ENCODE measurements around the gene MTFR1L.

Gene MTFR1L

DNA sequence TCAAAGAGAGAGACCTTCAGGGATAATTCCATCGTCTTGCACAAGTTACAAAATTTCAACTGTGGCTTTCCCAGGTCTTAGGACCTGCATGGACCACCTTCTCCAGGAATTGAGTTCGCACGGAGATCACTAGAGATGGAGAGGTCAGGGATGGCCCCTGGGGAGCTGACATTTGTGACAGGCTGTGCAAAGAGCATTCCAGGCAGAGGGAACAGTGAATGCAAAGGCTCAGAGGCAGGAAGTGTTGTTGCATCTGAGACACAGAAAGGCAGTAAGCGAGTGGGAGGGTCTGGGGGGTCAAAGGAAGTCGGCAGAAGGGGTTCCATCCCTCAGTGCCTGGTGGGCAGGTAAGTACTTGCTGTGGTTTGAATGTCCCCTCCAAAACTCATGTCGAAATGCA lies 29.3 kb upstream of the MTFR1L start:
- DNase-seq (ENCODE audit: low read depth in 2 of 2), result no peak

GRCh38 chr1:25792115-25792514 lies 27.6 kb upstream of the MTFR1L start:
- DNase-seq (ENCODE audit: low read depth in 2 of 2), result no peak

DNA sequence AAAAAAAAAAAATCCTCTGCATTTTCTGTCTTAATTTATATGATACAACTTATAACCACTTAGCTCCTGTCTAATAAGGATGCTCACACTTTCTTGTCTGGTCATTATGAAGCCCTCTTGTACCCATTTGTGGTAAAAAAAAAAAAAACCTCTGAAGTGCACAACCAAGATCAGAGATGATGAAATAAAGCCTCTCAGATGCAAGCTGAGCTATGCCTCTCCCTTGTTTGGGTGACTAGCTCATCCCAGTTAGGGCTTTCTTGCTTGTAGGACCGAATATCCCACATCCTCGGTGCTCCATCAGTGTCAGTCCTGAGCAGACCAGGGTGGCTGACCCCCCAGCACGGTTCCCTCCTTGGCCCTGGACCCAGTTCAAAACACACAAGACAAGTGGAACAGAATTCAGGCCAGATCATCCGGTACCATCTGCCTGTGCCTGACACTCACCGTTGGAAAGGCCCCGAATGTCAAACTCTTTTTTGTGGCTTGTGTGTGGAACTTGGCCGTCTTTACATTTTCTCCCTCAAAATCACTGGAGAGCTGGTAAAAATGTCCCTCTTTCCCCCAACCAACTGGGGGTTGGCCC lies 26.1 kb upstream of the MTFR1L start:
- DNase-seq (ENCODE audit: low read depth in 2 of 2), result no peak

DNA sequence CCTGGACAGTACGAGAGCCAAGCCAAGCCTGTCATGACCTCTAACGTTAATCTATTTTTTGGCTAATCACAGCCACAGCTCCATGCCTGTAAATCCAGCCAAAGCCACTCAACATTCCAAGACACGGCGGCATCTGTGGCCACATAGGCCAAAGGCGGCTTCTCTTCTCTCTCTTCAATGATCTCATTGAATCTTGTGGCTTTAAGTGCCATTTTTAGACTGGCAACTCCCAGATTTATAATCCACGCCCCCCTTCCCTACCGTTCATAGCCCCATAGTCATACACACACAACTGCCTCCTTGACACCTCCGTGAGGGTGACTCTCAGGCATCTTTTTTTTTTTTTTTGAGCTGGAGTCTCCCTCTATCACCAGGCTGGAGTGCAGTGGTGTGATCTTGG lies 25.4 kb upstream of the MTFR1L start:
- DNase-seq (ENCODE audit: low read depth in 2 of 2), result no peak

GRCh38 chr1:25795211-25795610 lies 24.5 kb upstream of the MTFR1L start:
- DNase-seq (ENCODE audit: low read depth in 2 of 2), result no peak

DNA sequence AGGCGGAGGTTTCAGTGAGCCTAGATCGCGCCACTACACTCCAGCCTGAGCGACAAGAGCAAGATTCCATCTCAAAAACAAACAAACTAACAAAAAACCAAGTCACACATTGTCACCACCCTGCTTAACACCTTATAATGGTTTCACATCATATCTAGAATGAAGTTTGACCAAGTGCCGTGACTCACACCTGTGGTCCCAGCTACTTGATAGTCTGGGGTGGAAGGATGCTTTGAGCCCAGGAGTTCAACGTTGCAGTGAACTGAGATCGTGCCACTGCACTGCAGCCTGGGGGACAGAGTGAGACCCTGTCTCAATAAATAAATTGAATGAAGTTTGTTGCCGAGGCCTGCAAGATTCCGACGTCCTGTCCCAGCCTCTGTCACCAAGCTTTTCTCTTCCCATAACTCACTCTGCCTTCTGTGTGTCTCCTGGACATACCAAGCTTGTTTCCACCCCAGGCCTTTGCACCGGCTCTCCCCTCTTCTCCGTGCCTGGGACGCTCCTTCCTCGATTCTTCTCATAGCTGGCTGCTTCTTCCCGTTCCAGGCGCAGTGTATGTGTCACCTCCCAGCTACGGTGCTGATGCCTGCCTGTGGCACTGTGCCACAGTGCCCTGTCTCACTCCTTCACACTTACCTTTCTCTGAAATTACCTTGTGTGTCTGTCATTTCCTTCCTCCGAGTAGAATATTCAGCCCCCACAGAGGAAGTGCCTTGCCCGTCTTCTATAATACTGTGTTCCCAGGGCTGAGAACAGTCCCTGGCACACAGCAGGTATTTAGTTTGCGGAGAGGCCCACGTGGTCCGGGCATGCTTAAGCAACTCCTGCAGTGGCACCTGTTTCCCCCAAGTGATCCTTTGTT lies 23.6 kb upstream of the MTFR1L start:
- DNase-seq (ENCODE audit: low read depth in 2 of 2), result peak in 1 of 2 donors; percentile 40

- DNase-seq (ENCODE audit: low read depth in 2 of 2), result peak; percentile 55 to 61
Measured at GRCh38 chr1:25796811-25797458, 22.8 kb upstream of the MTFR1L start.

DNA sequence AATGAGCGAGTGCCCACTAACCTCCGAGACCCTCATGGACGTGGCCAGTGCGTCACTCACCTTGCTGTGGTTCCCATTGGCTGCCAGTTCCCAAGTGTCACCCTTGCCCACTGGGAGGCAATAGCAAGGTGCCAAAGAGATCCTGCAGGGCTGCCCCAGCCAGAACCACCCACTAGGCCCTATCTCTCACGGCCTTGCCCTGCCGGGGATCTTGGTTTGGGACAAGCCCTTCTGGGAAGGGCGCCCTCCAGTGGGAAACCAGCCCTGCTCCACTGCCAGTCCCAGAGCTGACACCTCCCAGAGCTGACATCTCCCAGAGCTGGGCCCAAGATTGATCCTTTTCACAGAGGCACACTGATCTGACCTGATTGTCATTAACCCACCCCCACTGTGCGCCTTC lies 21.8 kb upstream of the MTFR1L start:
- DNase-seq (ENCODE audit: low read depth in 2 of 2), result peak in 1 of 2 donors; percentile 24

DNA sequence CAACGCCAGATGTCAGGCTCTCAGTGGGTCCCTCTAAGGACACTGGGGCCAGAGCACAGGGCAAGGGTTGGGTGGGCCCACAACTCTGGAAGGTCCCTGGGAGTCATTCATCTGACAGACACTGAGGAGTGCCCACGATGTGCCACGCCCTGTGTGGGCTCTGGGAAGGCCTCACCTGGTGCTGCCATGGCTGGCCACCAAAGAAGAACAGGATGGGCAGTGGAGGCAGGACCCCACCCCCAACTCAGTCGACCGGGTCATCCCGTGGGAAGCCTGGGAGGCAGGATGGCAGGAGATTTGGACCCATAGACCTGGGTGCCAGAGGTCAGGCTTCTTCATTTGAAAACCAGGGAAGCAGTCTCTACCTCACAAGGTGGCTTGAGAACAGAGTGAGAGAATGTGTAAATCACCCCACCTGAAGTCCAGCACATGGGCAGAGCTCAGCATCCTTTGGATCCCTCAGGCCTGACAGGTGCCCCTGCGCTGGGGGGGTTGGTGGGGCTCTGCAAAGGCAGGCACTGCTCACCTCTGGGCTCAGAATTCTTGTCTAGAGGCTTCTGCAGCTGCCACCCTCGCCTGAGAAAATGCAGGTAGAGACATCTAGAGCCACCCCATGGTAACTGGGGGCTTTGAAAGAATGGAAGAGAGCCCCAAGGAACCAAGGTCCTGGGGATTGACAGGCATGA lies 20.9 kb upstream of the MTFR1L start:
- DNase-seq (ENCODE audit: low read depth in 2 of 2), result no peak

DNA sequence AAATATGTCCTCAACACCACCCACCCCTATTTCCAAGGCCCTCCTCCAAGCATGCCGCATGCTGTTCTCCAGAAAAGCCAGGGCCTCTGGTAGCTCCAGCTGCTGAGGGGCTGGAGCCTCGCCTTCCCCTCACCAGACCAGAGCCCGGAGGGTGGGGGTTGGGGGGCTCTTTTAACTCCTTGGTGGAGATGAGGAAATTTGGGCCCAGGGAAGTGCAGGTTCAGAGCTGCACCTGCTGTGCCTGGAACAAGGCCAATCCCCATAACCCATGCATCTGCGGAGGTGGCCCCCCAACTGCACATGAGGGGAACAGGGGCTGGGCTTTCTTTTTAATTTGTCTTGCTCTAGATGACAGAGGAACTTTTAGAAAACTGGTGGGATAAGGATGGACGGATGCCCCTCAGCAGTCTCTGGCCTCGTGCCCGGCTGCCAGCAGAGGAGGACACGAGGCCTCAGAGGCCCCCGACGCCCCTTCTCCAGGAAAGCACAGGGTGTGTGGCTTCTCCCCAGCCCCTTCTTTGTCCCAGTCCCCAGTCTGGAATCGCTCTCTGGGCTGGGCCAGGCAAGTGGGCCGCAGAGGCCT lies 20.3 kb upstream of the MTFR1L start:
- no peak for DNase-seq (ENCODE audit: low read depth in 2 of 2)

GRCh38 chr1:25799935-25800702 lies 19.6 kb upstream of the MTFR1L start, which contains the start of gene SELENON:
Gene SELENON (plus strand): TSS chr1:25800193. CDS start chr1:25800231, 38 bp downstream.
- DNase-seq (ENCODE audit: low read depth in 2 of 2), result no peak

GRCh38 chr1:25800703-25801377 lies 18.9 kb upstream of the MTFR1L start:
- no peak for DNase-seq (ENCODE audit: low read depth in 2 of 2)

GRCh38 chr1:25802915-25803314 lies 16.8 kb upstream of the MTFR1L start:
- no peak for DNase-seq (ENCODE audit: low read depth in 2 of 2)

DNA sequence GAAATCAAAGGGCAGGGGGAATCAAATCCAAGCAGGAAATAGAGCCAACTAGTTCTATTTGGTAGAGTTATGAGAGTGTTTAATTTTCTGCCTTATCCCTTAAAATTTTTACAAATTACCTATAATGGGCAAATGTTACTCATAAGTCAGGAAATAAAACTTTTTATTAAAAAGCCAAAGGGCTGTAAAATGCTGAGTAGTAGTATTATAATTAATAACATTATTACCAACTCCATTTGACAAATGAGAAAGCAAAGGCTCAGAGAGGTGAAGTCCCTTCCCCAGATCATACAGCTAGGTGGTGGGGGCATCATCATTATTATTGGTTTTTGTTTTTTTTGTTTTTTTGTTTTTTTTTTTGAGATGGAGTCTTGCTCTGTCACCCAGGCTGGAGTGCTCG lies 16.4 kb upstream of the MTFR1L start:
- DNase-seq (ENCODE audit: low read depth in 2 of 2), result no peak

DNA sequence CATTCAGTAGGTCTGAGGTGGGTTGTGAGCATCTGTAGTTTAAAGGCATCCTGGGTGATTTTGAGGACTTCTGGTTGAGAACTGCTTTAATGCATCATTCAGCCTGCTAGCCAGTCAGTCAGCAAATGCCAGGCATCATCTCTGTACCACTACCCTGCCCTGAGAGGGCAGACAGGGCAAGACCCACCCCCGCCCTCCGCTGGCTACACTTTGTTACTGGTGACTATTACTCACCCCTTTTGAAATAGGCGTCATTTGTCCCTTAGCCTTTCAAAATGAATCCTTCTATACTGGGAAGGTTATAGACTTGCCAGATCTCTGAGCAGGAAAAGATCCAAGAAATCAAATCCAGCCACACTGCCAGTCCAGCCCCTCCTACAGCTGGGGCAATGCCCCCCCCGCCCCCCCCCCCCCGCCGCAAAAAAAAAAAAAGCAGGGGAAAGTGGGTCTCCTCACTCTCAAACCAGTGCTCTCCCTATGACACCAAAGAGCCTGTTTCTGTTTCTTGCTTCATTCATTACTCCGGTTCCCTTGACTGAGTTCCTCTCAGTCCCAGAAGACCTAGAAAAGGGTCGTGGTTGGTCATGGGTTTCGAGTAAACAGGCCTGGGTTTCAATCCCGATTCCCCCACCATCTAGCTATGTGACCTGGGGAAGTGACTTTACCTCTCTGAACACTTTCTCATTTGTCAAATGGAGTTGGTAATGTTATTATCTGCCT lies 15.3 kb upstream of the MTFR1L start:
- DNase-seq (ENCODE audit: low read depth in 2 of 2), result peak in 1 of 2 donors; percentile 51

DNA sequence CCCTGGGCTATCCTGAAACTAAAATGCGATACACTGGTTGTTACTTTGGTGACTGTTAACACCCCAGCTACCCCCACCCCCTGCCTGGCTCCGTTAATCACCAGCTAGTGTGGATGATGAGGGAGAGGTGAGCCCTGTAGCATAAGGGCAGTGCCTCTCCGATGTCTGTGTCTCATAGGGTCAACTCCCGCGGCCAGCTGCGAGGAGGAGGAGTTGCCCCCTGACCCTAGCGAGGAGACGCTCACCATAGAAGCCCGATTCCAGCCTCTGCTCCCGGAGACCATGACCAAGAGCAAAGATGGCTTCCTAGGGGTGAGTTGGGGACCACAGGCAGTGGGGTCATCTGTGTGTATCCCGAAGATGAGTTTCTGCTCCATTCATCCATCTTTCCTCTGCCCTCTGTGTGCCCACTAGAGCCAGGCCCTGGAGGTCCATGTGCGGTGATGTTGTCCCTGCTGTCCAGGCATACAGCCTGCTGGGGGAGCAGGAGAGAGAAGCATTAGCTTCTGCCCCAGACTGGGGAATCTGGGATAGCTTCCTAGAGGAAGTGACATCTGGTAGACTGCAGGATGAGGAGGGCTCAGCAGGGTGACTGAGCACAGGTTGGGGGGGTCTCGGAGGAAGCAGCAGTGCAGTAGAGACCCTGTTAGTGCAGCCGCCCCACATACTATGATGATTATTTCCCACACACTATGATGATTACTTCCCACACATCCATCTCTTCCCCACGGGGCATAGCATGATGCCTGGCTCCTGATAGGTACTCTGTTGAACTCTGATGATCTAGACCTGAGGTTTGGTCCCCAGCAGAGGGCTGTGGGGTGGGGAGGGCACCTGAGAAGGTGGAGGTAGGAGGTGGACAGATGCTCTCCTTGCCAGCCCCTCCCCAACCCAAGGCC lies 14.5 kb upstream of the MTFR1L start:
- no peak for DNase-seq (ENCODE audit: low read depth in 2 of 2)

DNA sequence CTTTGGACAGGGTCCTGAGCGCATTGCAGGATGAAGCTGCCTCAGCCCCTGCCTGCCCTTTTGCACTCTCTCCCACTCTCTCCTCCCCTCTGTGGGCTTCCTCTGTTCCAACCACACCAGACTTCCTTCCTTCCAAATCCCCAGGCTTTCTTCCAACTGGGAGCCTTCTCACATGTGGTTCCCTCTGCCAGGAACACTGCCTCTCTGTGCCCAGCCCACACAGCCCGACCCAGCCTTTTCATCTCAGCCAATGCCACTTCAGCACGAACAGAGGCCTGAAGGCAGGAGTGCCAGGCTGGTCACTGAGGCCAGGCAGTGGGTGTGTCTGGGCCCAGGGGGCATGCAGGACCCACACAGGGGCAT lies 13.9 kb upstream of the MTFR1L start:
- no peak for DNase-seq (ENCODE audit: low read depth in 2 of 2)

GRCh38 chr1:25806418-25806817 lies 13.3 kb upstream of the MTFR1L start:
- no peak for DNase-seq (ENCODE audit: low read depth in 2 of 2)
